Central memory CD4-positive, alpha-beta T cell (primary cell): Measurements from ENCODE around the gene MRPS14.

Source experiments
- DNase-seq: peaks from one replicate; pipeline ENCODE4 v3.0.0; 2022

The MRPS14 gene

DNA sequence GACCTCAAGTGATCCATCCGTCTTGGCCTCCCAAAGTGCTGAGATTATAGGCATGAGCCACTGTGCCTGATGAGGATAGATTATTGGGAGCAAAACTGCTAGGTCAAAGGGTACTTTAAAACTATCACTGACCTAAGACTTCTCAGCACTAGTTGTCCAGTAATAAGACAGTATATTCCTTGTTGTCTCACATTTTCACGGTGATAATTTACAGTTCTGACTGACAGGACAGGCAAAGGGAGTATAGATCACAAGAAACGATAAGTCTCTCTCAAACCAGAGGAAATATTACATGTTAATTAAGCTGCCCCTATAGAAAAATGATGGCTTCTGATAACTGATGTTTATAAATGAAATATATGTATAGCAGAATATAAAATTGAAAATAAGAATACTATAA lies 3.7 kb downstream of the MRPS14 start:
- no peak for DNase-seq

DNA sequence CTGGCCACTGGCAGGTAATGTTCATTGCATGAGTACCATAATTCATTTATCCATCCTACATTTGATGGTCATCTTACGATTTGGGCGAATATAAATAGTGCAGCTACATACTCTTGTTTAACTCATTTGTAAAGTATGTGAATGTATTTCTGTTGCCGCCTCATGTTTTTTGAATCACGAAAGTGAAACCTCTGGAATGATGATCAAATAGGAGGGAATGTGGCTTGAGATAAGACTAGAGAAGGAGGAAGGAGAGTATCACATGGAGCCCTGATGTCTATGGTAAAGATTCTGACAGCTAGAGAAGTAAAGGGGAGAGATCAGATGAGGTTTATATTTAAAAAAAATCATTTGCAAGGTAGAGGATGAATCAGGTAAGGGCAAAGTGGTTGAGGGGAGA lies 8.0 kb downstream of the MRPS14 start:
- DNase-seq: no peak

DNA sequence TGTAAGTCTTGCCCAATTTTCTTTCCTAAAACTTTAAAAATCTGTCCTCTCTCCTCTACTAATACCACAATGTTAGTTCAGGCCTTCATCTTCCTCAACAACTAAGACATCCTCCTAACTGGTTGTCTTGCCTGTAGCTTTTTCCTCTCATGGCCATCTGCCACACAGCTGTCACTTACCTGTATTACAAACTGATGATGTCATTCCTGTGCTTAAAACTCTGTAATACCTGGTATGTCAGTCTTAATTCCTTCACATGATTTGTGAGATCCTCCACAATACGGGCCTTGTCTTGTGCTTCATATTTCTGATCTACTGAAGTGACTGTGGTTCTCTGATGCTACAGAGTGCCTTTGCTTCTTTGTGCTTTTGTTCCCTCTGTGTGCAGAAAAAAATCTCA lies 9.8 kb downstream of the MRPS14 start:
- no peak for DNase-seq

DNA sequence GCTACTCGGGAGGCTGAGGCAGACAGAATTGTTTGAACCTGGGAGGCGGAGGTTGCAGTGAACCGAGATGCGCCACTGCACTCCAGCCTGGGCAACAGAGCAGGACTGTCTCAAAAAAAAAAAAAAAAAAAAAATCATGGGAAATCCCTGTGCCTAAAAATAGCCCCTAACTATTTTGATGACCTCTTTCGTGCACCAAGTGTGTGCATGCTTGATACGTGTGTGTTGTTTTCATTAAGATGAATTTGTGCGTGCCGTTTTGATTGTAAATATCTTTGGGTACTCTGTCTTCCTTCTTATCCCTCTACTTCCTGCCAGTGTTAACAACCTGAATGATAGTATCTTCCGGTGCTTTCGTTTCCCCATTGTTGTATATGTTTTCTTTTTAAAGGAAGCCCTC lies 13.7 kb downstream of the MRPS14 start:
- no peak for DNase-seq

DNA sequence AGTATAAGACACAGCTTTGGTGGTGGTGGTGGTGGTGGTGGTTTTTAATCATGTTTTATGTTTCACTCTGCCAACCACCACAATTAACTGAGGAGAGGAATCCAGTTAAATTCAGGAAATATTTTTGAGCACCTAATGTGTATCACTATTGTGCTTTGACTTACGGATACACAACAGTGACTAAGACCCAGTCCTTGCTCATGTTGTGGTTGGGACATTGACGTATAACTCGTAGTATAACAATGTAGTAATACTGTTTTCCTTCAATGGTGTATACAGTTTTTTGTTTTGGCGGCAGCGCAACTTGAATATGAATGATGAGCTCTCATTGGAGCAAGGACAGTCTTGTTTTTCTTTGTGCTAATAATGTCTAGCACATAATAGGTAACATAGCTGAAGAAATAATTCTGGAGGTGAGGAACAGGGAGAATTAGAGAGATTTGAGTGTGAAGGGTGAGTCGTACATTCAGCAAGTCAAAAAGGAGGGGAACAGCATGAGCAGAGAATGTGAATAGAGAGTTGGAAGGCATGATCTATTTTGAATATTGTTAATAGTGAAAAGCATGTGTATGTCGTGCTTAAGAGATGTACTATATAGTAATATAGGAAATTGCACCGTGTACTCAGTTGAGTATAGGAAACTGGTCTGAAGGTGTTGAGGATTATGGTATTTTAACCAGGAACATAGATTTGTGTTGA lies 18.0 kb downstream of the MRPS14 start:
- DNase-seq: no peak

DNA sequence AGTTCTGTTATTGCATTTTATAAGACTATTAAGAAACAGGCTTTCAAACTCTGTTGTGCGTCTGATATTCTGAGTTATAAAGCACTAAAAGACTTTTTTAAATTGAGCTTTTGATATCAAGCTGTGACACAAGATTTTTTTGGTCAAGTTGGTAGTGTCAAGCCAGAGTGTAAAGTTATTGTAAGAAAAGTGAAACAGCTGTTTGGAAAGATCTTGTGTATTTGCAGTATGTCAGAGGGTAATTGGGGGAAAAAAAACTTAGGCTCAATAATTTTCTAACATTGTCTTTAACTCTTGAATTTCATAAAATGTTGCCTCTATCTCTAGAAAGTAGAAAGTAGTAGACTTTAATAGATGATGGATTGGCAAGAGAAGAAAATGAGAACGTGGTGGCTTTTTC lies 19.7 kb downstream of the MRPS14 start:
- no peak for DNase-seq

DNA sequence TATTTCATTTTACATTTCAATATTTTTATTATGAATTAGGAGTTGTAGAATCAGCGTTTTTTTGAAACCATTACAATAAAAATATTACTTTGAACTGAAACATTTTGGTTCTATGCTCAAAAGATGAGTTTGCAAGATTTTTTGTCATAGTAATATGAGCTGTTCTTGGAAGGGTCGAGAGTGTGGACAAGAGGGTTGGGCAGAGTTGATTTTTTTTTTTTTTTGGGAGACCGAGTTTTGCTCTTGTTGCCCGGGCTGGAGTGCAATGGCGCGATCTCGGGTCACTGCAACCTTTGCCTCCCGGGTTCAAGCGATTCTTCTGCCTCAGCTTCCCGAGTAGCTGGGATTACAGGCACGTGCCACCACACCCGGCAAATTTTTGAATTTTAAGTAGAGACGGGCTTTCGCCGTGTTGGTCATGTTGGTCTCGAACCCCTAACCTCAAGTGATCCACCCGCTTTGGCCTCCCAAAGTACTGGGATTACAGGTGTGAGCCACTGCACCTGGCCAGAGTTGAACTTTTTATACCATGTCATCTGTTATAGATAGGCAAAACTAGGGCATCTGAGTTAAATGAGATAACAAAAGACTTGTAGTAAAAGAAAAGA lies 20.2 kb downstream of the MRPS14 start:
- no peak for DNase-seq

DNA sequence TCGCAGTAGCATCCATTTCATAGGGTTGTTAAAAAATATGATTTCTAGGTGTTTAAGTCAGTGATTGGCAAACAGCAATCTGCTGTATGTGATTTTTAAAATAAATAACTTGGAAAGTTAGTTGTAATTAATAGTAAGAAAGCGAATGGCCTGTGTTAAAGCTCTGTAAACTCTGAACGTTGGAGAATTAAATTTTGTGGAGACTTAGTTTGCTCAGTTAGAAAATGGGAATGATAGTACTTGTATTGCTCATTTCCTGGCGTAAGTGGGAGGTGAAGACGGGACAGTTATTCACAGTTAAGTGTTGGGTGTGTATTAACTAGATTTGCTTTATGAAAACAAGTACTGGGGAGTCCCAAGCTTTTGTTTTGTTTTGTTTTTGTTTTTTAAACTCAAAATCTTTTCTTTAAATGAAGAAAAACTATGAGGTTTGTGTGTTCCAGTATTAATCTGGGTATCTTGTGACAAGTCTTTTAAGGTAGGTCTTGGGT lies 22.5 kb downstream of the MRPS14 start:
- no peak for DNase-seq

DNA sequence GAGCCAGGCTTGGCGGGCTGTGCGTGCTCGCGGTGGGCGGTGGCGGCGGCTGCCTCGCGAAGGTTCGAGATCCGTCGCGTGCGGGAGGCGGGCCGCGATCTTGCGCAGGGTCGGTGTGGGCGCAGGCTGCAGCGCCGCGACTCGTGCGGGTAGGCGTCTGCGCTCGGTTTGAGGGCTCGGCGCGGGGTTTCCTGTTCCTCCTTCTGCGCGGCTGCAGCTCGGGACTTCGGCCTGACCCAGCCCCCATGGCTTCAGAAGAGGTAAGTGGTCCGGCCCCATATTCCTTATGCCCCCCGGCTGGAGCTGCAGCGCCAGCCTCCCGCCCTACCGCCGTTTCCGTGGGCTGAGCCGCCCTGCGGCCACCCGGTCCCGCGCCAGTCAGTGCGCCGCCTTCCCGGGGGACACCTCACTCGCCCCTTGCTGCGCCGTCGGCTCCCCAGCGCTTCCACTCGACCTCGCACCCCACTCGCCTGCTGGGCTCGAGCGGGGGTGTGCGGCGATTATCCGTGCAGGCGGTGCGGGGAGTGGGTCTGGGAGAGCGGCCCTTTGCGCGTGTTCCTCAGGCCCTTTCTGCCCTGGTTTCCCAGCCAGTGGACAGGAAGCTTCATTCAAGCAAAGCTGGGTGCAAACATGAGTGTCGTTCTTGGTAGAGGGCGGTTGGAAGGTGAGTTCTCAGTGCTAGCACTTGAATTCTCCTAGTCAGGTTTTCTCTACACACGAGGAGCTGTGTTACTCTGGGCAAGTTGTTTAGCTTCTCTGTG lies 23.1 kb downstream of the MRPS14 start, which contains the start of gene CACYBP:
Gene CACYBP, plus strand, starts transcription at position 12 of the 761 bp plus-strand sequence. Its CDS starts 234 bp downstream, at position 246.
- no peak for DNase-seq

DNA sequence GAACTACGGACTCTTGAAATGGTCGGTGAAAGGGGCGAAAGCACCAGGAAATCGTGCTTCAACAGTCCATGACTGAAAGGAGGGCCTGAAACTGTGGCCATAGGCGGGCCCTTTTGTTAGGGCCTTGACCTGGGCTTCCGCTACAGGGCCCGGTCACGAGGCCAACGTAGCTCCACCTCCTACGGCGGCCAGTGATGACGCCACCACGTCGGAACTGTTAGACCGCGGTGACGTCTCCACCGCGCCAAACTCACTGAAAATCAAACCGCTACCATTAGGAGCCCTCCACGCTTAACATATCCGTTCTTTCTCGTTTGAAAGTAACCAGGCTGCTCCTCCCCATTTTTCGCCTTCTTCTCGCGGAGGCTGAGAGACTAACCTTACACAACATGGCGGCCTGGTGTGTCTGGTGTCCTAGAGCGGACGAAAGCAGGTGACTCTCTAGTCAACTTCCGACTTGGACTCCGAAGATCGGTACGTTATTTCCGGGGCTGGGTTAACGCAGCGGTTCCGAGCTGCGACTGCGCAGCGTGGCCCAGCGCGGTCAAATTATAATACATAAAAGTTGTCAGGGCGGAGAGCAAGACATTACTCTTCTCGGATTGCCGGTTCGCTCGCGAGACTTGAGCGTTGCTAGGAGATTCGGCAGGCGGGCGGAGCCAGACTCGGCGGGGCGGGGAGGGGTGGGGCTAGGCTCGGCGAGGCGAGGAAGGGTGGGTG lies 23.8 kb downstream of the MRPS14 start:
- peak; percentile 99 for DNase-seq

DNA sequence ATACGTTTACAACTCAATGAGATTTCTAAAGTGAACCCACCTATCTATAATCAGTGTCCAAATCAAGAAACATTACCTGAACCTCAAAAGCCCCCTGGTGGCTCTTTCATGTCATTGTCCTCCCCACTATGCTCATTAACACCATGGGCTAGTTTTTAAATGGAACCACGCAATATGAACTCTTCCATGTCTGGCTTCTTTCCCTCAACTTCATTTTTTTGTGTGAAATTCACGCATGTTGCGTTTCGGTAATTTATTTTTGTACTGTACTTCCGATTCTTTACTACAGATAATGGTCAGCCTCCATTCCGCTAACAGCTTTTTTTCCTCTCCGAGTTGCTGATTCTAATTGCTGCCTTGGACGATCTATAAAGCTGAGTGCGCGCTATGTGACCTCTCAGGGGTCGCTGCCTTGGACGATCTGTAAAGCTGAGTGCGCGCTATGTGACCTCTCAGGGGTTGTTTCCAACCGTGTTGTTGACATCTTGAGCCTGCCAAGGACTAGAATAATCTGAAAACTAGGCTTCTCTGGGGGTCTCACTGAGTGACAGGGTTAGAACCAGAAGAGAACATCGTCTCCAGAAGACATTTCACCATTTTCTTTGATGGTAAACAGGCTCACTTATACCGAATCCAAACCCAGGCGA lies 24.5 kb downstream of the MRPS14 start:
- DNase-seq: peak; percentile 68

DNA sequence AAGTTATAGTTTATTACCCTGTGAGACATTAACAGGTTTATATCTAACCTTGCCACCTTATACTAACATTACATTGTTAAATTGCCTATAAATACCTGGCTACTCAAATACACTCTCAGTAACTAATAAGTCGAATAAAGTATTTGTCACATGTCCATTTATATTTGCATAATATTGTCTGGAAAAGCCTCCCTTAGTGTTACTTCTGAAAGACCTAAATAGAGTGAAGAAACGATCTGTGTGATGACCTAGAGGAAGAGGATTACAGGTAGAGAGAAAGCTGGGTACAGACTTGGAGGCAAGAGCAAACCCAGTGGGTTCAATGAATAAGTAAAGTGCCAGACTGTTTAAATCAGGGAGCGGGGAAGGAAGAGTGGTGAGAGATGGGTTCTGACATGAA lies 26.2 kb downstream of the MRPS14 start:
- DNase-seq: no peak

DNA sequence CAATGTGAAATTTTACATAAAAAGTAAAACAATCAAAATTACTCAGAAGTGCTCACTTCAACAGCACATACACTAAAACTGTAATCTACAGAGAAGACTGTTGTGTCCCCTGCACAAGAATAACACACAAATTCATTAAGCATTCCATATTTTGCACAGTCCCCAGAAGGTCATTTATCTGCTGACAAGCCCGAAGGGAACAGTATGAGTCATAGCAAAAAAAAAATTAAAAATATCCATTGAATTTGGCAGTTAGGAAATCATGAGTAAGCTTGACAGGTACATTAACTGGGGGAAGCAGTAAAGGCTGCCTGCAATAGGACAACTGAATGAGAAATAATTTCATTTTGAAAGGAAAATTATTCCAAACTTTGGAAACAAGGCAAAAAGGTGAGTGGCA lies 26.7 kb downstream of the MRPS14 start:
- no peak for DNase-seq

DNA sequence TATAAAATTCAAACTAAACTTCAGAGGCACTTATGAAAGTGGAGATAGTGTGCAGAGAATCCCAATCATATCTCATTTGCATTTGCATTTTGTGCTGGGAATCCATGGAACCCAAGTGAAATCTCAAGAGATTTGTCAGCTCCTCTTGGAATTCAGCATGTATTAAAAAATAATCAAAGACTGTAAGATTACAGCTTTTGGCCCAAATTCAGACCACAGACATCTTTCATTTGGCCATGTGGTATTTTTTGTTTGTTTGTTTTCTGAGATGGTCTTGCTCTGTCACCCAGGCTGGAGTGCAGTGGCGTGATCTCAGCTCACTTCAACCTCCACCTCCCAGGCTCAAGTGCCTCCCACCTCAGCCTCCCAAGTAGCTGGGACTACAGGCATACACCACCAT lies 27.3 kb downstream of the MRPS14 start:
- DNase-seq: no peak

DNA sequence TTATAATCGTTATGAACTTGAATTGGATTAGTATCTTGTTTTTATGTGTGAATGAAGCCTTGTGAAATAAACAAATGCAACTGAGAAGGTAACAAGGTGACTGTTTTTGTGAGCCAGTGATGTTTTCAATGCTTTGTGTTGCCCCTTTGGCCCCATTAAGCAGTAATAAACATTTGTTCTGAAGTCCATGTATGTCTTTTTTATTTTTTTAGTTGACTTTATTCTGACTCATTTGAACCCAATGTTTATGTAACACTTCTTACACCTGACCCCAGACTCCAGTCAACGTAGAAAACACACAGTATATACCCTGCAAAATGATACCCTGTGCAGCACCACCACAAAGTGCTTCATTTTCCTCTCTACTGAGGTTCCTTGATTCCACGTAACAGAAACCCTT lies 28.1 kb downstream of the MRPS14 start:
- DNase-seq: no peak

DNA sequence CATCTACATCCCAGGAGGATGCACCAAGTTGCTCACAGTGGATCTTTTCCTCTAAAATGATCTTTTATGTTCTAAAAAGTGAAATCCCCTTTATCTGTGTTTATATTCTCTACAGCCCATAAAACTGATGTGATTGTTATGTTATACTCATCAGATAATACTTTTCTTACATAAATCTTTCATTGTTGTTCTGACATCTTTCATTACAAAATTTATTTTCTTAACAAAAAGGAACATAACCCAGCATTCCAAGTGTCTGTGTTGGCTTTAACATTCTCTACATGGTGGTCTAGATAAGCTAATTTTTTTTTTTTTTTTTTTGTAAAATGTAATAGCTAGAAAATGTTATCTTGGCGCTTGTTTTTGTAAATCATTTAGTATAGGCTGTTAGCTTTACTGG lies 31.8 kb downstream of the MRPS14 start:
- no peak for DNase-seq

DNA sequence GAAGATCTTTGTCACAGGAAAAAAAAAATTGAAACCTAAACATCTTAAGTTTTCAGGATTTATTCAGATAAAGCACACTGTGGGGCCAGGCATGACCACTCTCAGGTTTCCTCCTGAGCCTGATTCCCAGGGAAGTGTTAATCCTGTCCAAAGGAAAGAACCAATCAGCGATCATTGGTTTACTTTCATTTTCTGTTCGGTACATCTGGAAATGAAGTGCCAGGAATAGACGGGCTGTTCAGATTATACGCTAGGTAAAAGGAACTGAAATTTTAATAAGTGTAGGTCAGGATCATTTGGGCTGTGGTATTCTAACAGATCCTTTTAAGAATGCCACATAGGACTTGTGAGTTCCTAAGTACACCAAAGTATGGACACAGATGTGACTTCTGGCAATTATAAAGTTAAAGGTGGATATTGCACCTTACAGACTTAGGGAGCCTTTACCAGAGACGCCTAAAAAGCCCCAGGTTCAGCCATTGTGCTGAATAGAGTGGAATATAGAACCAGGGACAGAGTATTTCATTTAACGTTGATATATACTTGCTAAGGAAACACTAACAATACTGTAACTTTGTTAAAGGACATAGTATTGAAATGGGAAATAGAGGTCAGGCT lies 32.7 kb downstream of the MRPS14 start:
- peak; percentile 31 for DNase-seq

DNA sequence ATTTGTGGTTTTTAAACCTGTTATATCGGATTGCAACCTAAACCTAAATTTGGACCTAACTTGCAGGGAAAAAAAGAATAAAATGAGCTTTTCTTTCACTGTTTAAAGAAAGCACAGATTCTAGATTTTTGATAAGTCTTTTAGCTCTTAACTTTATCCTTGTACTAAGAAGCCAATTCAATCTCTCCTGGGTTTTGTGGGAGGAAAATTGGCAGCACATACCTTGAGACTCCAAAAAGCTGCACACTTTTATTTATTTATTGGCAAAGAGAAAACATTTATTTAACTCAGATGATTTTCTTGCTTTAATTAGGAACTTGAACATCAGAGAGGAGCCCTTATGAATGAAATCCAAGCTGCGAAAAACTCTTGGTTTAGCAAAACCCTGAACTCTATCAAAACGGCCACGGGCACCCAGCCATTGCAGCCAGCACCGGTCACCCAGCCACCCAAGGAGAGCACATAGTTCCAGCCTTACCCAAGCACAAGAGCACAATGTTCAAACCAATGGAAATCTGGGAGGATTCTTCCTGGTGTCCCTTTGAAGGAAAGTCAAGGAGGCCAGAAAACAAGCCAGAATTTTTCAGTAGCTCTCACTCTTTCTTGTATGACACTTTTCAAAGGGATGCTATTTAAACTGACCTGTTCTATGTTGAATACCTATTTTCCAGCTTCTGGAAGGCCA lies 33.5 kb downstream of the MRPS14 start:
- DNase-seq: no peak

DNA sequence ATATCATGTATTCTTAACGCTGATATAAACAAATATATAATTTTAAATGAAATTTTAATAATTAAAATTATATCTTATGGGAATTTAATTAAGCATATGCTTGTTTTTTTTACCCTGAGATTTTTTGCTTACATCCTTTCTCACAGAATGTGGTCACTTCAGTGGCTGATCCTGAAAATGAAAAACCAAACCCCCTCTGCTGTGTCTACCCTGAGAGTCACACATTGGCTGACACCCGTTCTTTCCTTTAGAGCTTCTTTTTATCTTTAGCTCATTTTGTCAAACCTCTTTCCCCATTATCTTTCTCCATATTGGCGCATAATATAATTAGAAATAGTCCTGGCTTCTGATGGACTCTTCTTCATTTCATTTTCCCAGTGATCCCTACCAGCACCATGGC lies 34.2 kb downstream of the MRPS14 start:
- DNase-seq: no peak

DNA sequence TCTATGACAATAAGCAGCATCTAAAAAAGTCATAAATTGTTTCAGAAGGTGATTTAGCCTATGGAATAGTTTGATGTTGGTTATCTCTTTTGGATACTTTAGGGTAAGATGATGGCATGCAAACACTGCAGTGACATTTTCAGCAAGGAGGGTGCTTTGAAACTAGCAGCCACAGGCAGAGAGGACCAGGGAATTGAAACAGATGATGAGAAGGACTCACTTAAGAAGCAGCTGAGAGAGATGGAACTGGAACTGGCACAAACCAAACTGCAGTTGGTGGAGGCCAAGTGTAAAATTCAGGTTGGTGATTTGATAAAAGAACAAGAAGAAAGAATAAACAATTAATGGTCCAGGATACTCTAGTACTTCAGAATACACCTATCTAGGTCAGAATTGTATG lies 34.7 kb downstream of the MRPS14 start:
- no peak for DNase-seq

DNA sequence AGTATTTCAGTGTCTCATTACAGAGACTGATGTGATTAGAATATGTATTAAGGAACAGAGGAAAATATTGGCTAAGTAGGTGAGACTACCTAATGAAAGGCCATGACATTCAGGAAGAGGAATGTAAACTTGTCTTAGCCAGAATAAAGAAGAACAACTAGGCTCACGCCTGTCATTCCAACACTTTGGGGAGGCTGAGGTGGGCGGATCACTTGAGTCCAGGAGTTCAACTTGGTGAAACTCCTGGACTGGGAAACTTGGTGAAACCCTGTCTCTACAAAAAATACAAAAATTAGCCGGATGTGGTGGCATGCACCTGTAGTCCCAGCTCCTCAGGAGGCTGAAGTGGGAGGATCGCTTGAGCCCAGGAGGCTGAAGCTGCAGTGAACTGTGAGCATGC lies 38.3 kb downstream of the MRPS14 start:
- no peak for DNase-seq
